ENCODE results near the gene CHMP6.

- TF ChIP-seq, protein P1, sequence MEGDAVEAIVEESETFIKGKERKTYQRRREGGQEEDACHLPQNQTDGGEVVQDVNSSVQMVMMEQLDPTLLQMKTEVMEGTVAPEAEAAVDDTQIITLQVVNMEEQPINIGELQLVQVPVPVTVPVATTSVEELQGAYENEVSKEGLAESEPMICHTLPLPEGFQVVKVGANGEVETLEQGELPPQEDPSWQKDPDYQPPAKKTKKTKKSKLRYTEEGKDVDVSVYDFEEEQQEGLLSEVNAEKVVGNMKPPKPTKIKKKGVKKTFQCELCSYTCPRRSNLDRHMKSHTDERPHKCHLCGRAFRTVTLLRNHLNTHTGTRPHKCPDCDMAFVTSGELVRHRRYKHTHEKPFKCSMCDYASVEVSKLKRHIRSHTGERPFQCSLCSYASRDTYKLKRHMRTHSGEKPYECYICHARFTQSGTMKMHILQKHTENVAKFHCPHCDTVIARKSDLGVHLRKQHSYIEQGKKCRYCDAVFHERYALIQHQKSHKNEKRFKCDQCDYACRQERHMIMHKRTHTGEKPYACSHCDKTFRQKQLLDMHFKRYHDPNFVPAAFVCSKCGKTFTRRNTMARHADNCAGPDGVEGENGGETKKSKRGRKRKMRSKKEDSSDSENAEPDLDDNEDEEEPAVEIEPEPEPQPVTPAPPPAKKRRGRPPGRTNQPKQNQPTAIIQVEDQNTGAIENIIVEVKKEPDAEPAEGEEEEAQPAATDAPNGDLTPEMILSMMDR (IDR thresholded peaks at IDR 0.05), result no peak
- TF ChIP-seq STAT6 (CRISPR knock-in tag; conservative IDR thresholded peaks at IDR 0.05; ENCODE audit: low read depth) (no peak), CBFB (CRISPR knock-in tag; IDR thresholded peaks at IDR 0.05; ENCODE audit: low read depth) (no peak), CREB1 (CRISPR knock-in tag; IDR thresholded peaks at IDR 0.05) (no peak), FOXK1 (CRISPR knock-in tag; IDR thresholded peaks at IDR 0.05) (no peak), NR2C2 (CRISPR knock-in tag; IDR thresholded peaks at IDR 0.05) (no peak), ZNF263 (CRISPR knock-in tag; IDR thresholded peaks at IDR 0.05; ENCODE audit: low read depth) (no peak), IRF1 (CRISPR knock-in tag; IDR thresholded peaks at IDR 0.05) (no peak)
- TF ChIP-seq, protein P2, sequence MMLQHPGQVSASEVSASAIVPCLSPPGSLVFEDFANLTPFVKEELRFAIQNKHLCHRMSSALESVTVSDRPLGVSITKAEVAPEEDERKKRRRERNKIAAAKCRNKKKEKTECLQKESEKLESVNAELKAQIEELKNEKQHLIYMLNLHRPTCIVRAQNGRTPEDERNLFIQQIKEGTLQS (CRISPR knock-in tag; conservative IDR thresholded peaks at IDR 0.05), result no peak
Measured at GRCh38 chr17:80991645-80992076, at the start of gene CHMP6.

Measured in WTC11 (cell line).